H1 (cell line): ENCODE results near the gene FGF12. TPM values are rescaled to one million over a fixed set of nuclear protein-coding genes. Genes with fewer than 3 reads are reported as not detected.

Experiments
- CTCF ChIA-PET: fragments of 300-600 bp; sonication (Branson Sonifier 250); formaldehyde crosslinking; loops from one replicate; lab custom pipeline; 2021; ENCODE audit not compliant: partially characterized antibody; lab: Charles Lee
- POLR2A ChIA-PET: fragments of 300-600 bp; sonication (Branson Sonifier 250); formaldehyde crosslinking; loops from one replicate; lab custom pipeline; 2021; ENCODE audit warnings: inconsistent platforms; ENCODE audit not compliant: partially characterized antibody; lab: Charles Lee
- DNase-seq, 2 experiments: peaks; one replicate each; pipeline versions ENCODE4 v3.0.0 to v3.0.0-alpha.2; 2010 to 2022; ENCODE audit warnings: low spot score in 2 of 2, low read depth in 1 of 2, mixed read lengths in 1 of 2
- FAIRE-seq: peaks from 2 replicates; lab custom pipeline; 2011; peaks lifted over from hg19 to GRCh38; lab: Jason Lieb, UNC
- H2AFZ ChIP-seq: 2 replicates; pipeline ENCODE4 v1.8.1; 2012; ENCODE audit warnings: low read length, inconsistent platforms
- H2AK5ac ChIP-seq: 2 replicates; pipeline ENCODE4 v1.6.1; 2013; ENCODE audit warnings: low read depth, low read length
- H2BK120ac ChIP-seq: replicated peaks from 2 replicates; pipeline ENCODE3; 2013; ENCODE audit warnings: low read depth, low read length, inconsistent platforms
- H2BK12ac ChIP-seq: 2 replicates; pipeline ENCODE4 v1.6.1; 2013; ENCODE audit warnings: low read depth, low read length
- H2BK15ac ChIP-seq: 2 replicates; pipeline ENCODE4 v1.6.1; 2013; ENCODE audit warnings: low read length
- H2BK20ac ChIP-seq: 2 replicates; pipeline ENCODE4 v1.6.1; 2013; ENCODE audit warnings: low read length
- H2BK5ac ChIP-seq: 2 replicates; pipeline ENCODE4 v1.6.1; 2013; ENCODE audit warnings: low read depth, low read length
- H3K14ac ChIP-seq: 2 replicates; pipeline ENCODE4 v1.6.1; 2013; ENCODE audit warnings: inconsistent platforms; ENCODE audit not compliant: insufficient read length
- H3K18ac ChIP-seq: 2 replicates; pipeline ENCODE4 v1.6.1; 2013; ENCODE audit warnings: low read length; ENCODE audit errors: extremely low read depth
- H3K23ac ChIP-seq: 2 replicates; pipeline ENCODE4 v1.6.1; 2013; ENCODE audit warnings: inconsistent platforms; ENCODE audit not compliant: insufficient read length
- H3K23me2 ChIP-seq: 2 replicates; pipeline ENCODE4 v1.6.1; 2013; ENCODE audit warnings: low read depth, low read length
- H3K27ac ChIP-seq: 2 replicates; pipeline ENCODE4 v1.6.1; 2011; ENCODE audit warnings: low read depth, low read length, inconsistent platforms
- H3K27me3 ChIP-seq, 4 experiments: replicated peaks in 1 of 4; 1 replicate in 1 of 4; 2 replicates in 3 of 4; pipeline versions ENCODE4 v1.6.1 to v1.8.1; 2011 to 2013; ENCODE audit warnings: low read length in 3 of 4, mild to moderate bottlenecking in 3 of 4, inconsistent platforms in 2 of 4, mixed read lengths in 2 of 4, moderate library complexity in 1 of 4; ENCODE audit not compliant: control insufficient read depth in 3 of 4, insufficient read depth in 3 of 4; ENCODE audit errors: extremely low read depth in 1 of 4
- H3K36me3 ChIP-seq, 4 experiments: 2 replicates each; pipeline versions ENCODE4 v1.6.1 to v1.8.1; 2011 to 2013; ENCODE audit warnings: mild to moderate bottlenecking in 4 of 4, low read length in 3 of 4, moderate library complexity in 2 of 4, control low read depth in 1 of 4, inconsistent platforms in 1 of 4; ENCODE audit not compliant: insufficient read depth in 4 of 4, control insufficient read depth in 2 of 4
- H3K4ac ChIP-seq: replicated peaks from 2 replicates; pipeline ENCODE3; 2013; ENCODE audit warnings: low read length, low read depth, mixed read lengths, inconsistent platforms; ENCODE audit not compliant: insufficient read length
- H3K4me1 ChIP-seq, 4 experiments: replicated peaks in 1 of 4; 1 replicate in 1 of 4; 2 replicates in 3 of 4; pipeline versions ENCODE4 v1.6.1 to v1.8.1; 2011 to 2013; ENCODE audit warnings: low read length in 3 of 4, inconsistent platforms in 2 of 4, mixed read lengths in 1 of 4; ENCODE audit not compliant: insufficient read depth in 4 of 4, control insufficient read depth in 3 of 4
- H3K4me2 ChIP-seq, 2 experiments: 2 replicates each; pipeline versions ENCODE4 v1.6.1 to v1.8.1; 2011 to 2013; ENCODE audit warnings: low read depth in 2 of 2, low read length in 2 of 2, control low read depth in 1 of 2, inconsistent platforms in 1 of 2, mild to moderate bottlenecking in 1 of 2; ENCODE audit not compliant: insufficient read depth in 1 of 2
- H3K4me3 ChIP-seq, 4 experiments: fragments of 200-600, 300-600 bp in 1 of 4; sonication (generic), shearing (Covaris generic), sonication (Bioruptor Twin) in 1 of 4; 2 replicates each; pipeline versions ENCODE4 v1.5.1 to v1.8.1; 2011 to 2016; ENCODE audit warnings: low read length in 4 of 4, low read depth in 3 of 4, control low read depth in 2 of 4, inconsistent platforms in 2 of 4, mild to moderate bottlenecking in 2 of 4, mixed read lengths in 1 of 4, moderate library complexity in 1 of 4; ENCODE audit not compliant: insufficient read depth in 2 of 4; ENCODE audit errors: extremely low read depth in 1 of 4
- H3K56ac ChIP-seq: replicated peaks from 2 replicates; pipeline ENCODE3; 2013; ENCODE audit warnings: low read depth, mild to moderate bottlenecking, mixed read lengths, low read length, inconsistent platforms; ENCODE audit not compliant: insufficient read length
- H3K79me1 ChIP-seq: 2 replicates; pipeline ENCODE4 v1.6.1; 2013; ENCODE audit warnings: low read depth, low read length, control low read depth
- H3K79me2 ChIP-seq, 2 experiments: 2 replicates each; pipeline versions ENCODE4 v1.6.1 to v1.8.1; 2012 to 2013; ENCODE audit warnings: low read length in 2 of 2, mild to moderate bottlenecking in 2 of 2, inconsistent platforms in 1 of 2; ENCODE audit not compliant: insufficient read depth in 2 of 2, control insufficient read depth in 1 of 2
- H3K9ac ChIP-seq, 4 experiments: replicated peaks in 1 of 4; 1 replicate in 1 of 4; 2 replicates in 3 of 4; pipeline versions ENCODE4 v1.6.1 to v1.8.1; 2011 to 2013; ENCODE audit warnings: low read depth in 3 of 4, low read length in 3 of 4, control low read depth in 2 of 4, mild to moderate bottlenecking in 2 of 4, moderate library complexity in 2 of 4, inconsistent platforms in 1 of 4; ENCODE audit errors: extremely low read depth in 1 of 4
- H3K9me3 ChIP-seq, 2 experiments: 2 replicates each; pipeline versions ENCODE4 v1.6.1 to v1.8.1; 2012 to 2013; ENCODE audit warnings: mild to moderate bottlenecking in 2 of 2, moderate library complexity in 2 of 2, control low read depth in 1 of 2, inconsistent platforms in 1 of 2, low read depth in 1 of 2, low read length in 1 of 2, mixed read lengths in 1 of 2; ENCODE audit not compliant: insufficient read depth in 2 of 2
- H4K20me1 ChIP-seq, 2 experiments: replicated peaks in 1 of 2; 2 replicates each; pipeline versions ENCODE3 to v1.8.1; 2011 to 2013; ENCODE audit warnings: inconsistent platforms in 2 of 2, low read length in 2 of 2, mild to moderate bottlenecking in 1 of 2; ENCODE audit not compliant: insufficient read depth in 2 of 2, control insufficient read depth in 1 of 2
- H4K5ac ChIP-seq: 2 replicates; pipeline ENCODE4 v1.6.1; 2013; ENCODE audit warnings: low read length, low read depth, mixed read lengths, inconsistent platforms; ENCODE audit not compliant: insufficient read length
- H4K8ac ChIP-seq: 2 replicates; pipeline ENCODE4 v1.8.0; 2013; ENCODE audit warnings: mild to moderate bottlenecking, moderate library complexity, low read length, inconsistent platforms; ENCODE audit not compliant: insufficient read depth; ENCODE audit errors: extremely low read depth
- H4K91ac ChIP-seq: replicated peaks from 2 replicates; pipeline ENCODE3; 2013; ENCODE audit warnings: low read length, mixed read lengths, inconsistent platforms; ENCODE audit not compliant: insufficient read length
- WGBS, 2 experiments: shearing (Covaris generic) in 1 of 2; methylation state at CpG; one replicate each; pipeline versions ENCODE4 v1.1.6 to v1.1.7; 2013 to 2015; ENCODE audit warnings: low lambda C conversion rate in 2 of 2, mixed read lengths in 2 of 2, inconsistent platforms in 1 of 2, low coverage in 1 of 2, missing lambda C conversion rate in 1 of 2; ENCODE audit not compliant: insufficient replicate concordance in 2 of 2, insufficient coverage in 1 of 2, insufficient read length in 1 of 2; ENCODE audit errors: extremely low coverage in 1 of 2, missing lambda C conversion rate in 1 of 2; 5-methylcytosine and 5-hydroxymethylcytosine counted together
- polyA plus RNA-seq, 7 experiments: library from polyadenylated mRNA; depleted of rRNA in 3 of 7; stranded (reverse) in 5 of 7; unstranded in 2 of 7; fragments of >200 nt in 5 of 7; fragments of 200-250 nt in 2 of 7; gene quantifications; 1 replicate in 5 of 7; 2 replicates in 1 of 7; 4 replicates in 1 of 7; pipeline versions ENCODE4 v1.2.1 to v1.2.3, GENCODE V29; 2011 to 2013; ENCODE audit warnings: missing spikeins in 2 of 7, mixed read lengths in 2 of 7
- total RNA-seq: library from RNA; stranded (reverse); fragmentation: NEBNext Ultra II Directional; extraction: Animal tissue kit (Norgen Biotek cat#: 25700); gene quantifications from 2 replicates; pipeline ENCODE4 v1.2.1, GENCODE V29; 2021

Gene FGF12
- total and polyA plus RNA-seq, 2 of the 8 experiments (the other 6 are each of a cell fraction or from before 2014, with no cell fraction given) = 4.1 to 16.6 TPM

DNA sequence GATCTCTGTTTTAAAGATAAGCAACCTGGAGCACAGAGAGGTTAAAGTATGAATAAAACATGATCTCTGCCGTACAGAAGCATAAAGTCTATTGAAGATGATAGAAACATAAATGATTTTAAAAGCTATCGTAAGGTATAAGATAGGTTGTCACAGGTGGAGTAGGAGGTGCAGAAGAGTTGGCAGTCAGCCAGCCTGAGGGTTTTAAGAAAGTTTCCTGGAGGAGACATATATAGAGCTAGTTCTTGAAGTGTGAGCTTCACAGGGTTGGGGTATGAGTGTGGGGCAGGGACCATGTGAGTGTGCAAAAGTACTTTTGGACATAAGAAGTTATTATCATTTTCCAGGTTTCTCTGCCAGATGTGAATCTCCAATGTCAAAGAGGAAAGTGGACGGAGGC, 3.9 kb upstream of the FGF12 start:
- Histone ChIP-seq H3K27me3 (no peaks in the 10 kb centered on the region), H3K14ac (no peak overlapping the region), H4K20me1 (no peaks in the 10 kb centered on the region), H4K5ac (no peak overlapping the region), H2BK5ac (no peak overlapping the region), H3K23me2 (peaks cover 9% of the 10 kb centered on the region; the same call in 1 of the 2 replicates), H4K8ac (no peak overlapping the region), H3K9ac (no peak overlapping the region), H2BK120ac (no peak overlapping the region), H3K4ac (no peak overlapping the region), H3K79me2 (no peaks in the 10 kb centered on the region), H2AFZ (no peak overlapping the region), H3K56ac (no peak overlapping the region), H3K9me3 (no peaks in the 10 kb centered on the region), H3K27ac (no peak overlapping the region), H3K79me1 (no peaks in the 10 kb centered on the region), H3K4me2 (no peak overlapping the region), H3K36me3 (no peaks in the 10 kb centered on the region), H3K23ac (no peak overlapping the region), H3K4me1 (peaks cover 0 to 6% (median 0%) of the 10 kb centered on the region in 4 experiments; a peak in 2 of 7 replicates), H2BK12ac (no peak overlapping the region), H3K18ac (no peak overlapping the region), H2AK5ac (no peak overlapping the region), H2BK15ac (no peak overlapping the region), H3K4me3 (no peak overlapping the region), H4K91ac (no peak overlapping the region), H2BK20ac (no peak overlapping the region)
- POLR2A ChIA-PET = no interaction called here
- CTCF ChIA-PET = interaction anchor here (1.0 kb wide), 1 partner anchor 82 kb away, joined by 3 read pairs; no protein-coding TSS in a partner anchor
- no peak for DNase-seq
- 87% methylated on average over 3 of the region's 3 CpGs; no CpG with 5 or more reads in 1 of the 2 experiments for WGBS, 2 experiments
- FAIRE-seq = no peak
